Ovary (tissue), 9 donors: ENCODE measurements around the gene SCART1. TPM values are rescaled to one million over a fixed set of nuclear protein-coding genes. Genes with fewer than 3 reads are reported as not detected.

Experiments
- polyA plus RNA-seq, 2 donors: library from polyadenylated mRNA; stranded (reverse); fragments of 200-250 nt in 1 of 2; fragments of 350-450 nt in 1 of 2; fragmentation: Illumina TruSeq in 1 of 2; extraction: RNeasy Lipid Tissue Mini Kit (QIAGEN cat#74804) in 1 of 2; gene quantifications; one replicate each; pipeline ENCODE4 v1.2.3, GENCODE V29; 2013 to 2014
- total RNA-seq, 7 donors: library from RNA; depleted of rRNA in 2 of 7; stranded (reverse); fragments of >200 nt in 2 of 7; fragmentation: NEBNext Ultra II Directional in 3 of 7; extraction: Animal tissue kit (Norgen Biotek cat#: 25700) in 3 of 7; gene quantifications; one replicate each; pipeline versions ENCODE4 v1.1.0 to v1.2.4, GENCODE V29; 2016 to 2023
- donor health status: DM: no; HTN: no; CAD: no; lungs with moderate emphysema.
- donor health status: DM: no; HTN: no; CAD: no.
- donor health status: Bipolar disorder and iron deficiency.
- donor health status: DM: yes; HTN: yes; CAD: no.
- donor health status: DM: no; HTN: no; CAD: no.
- donor health status: DM: yes; HTN: yes; CAD: no.

SCART1 gene
- total and polyA plus RNA-seq, 9 donors = 0.71 to 5.0 (median 2.7) TPM

Other genes starting within 250 kb of the SCART1 start
- gene UTF1, start 223.7 kb upstream of the SCART1 start, total RNA-seq = 1 to 10 TPM in 5 of 7 donors, under 1 TPM in 1, not detected in 1; 0.35 to 9.3 (median 2.9) TPM
- gene UTF1, start 223.7 kb upstream of the SCART1 start, polyA plus RNA-seq = under 1 TPM in 1 of 2 donors, not detected in 1; 0.06 TPM
- gene VENTX, start 216.1 kb upstream of the SCART1 start, total RNA-seq = 1 to 10 TPM in 4 of 7 donors, under 1 TPM in 3; 0.23 to 2.2 (median 1.1) TPM
- gene VENTX, start 216.1 kb upstream of the SCART1 start, polyA plus RNA-seq = under 1 TPM; 0.36 to 0.47 TPM
- gene ADAM8, start 177.1 kb upstream of the SCART1 start, total RNA-seq = 1 to 10 TPM; 1.9 to 5.9 (median 4.4) TPM
- 1 to 10 TPM in 1 of 2 donors, under 1 TPM in 1; 0.48 to 1.7 TPM for gene ADAM8, start 177.1 kb upstream of the SCART1 start, polyA plus RNA-seq
- gene TUBGCP2, start 145.1 kb upstream of the SCART1 start, total RNA-seq = 10 to 100 TPM; 31.2 to 70.5 (median 56.4) TPM
- 10 to 100 TPM; 32.4 to 48.3 TPM for gene TUBGCP2, start 145.1 kb upstream of the SCART1 start, polyA plus RNA-seq
- gene ZNF511, start 145.0 kb upstream of the SCART1 start, total RNA-seq = 10 to 100 TPM; 23.3 to 64.8 (median 46.8) TPM
- gene ZNF511, start 145.0 kb upstream of the SCART1 start, polyA plus RNA-seq = 10 to 100 TPM; 16.3 to 52.1 TPM
- gene CALY, start 117.0 kb upstream of the SCART1 start, total RNA-seq = under 1 TPM in 1 of 7 donors, not detected in 6; 0.69 TPM
- gene CALY, start 117.0 kb upstream of the SCART1 start, polyA plus RNA-seq = not detected
- gene PRAP1, start 106.6 kb upstream of the SCART1 start, total RNA-seq = 1 to 10 TPM in 1 of 7 donors, not detected in 6; 2.0 TPM
- gene PRAP1, start 106.6 kb upstream of the SCART1 start, polyA plus RNA-seq = not detected
- gene FUOM, start 95.9 kb upstream of the SCART1 start, total RNA-seq = 10 to 100 TPM in 6 of 7 donors, 1 to 10 TPM in 1; 9.2 to 26.3 (median 17.1) TPM
- 10 to 100 TPM in 1 of 2 donors, 1 to 10 TPM in 1; 1.2 to 14.8 TPM for gene FUOM, start 95.9 kb upstream of the SCART1 start, polyA plus RNA-seq
- gene ECHS1, start 80.6 kb upstream of the SCART1 start, total RNA-seq = 10 to 100 TPM; 27.2 to 74.4 (median 66.4) TPM
- gene ECHS1, start 80.6 kb upstream of the SCART1 start, polyA plus RNA-seq = 100 to 1,000 TPM in 1 of 2 donors, 10 to 100 TPM in 1; 68.9 to 102 TPM
- 10 to 100 TPM in 3 of 7 donors, 1 to 10 TPM in 4; 6.3 to 11.4 (median 9.2) TPM for gene PAOX, start 74.7 kb upstream of the SCART1 start, total RNA-seq
- 1 to 10 TPM; 2.1 to 7.8 TPM for gene PAOX, start 74.7 kb upstream of the SCART1 start, polyA plus RNA-seq
- gene MTG1, start 59.8 kb upstream of the SCART1 start, total RNA-seq = 10 to 100 TPM; 23.1 to 55.1 (median 32.5) TPM
- gene MTG1, start 59.8 kb upstream of the SCART1 start, polyA plus RNA-seq = 10 to 100 TPM; 33.7 to 34.9 TPM
- gene SPRN, start 29.3 kb upstream of the SCART1 start, total RNA-seq = under 1 TPM in 3 of 7 donors, not detected in 4; 0.11 to 0.20 (median 0.15) TPM
- under 1 TPM; 0.05 to 0.10 TPM for gene SPRN, start 29.3 kb upstream of the SCART1 start, polyA plus RNA-seq
- gene CYP2E1, start 73.4 kb downstream of the SCART1 start, total RNA-seq = 1 to 10 TPM in 6 of 7 donors, under 1 TPM in 1; 0.83 to 4.6 (median 3.7) TPM
- gene CYP2E1, start 73.4 kb downstream of the SCART1 start, polyA plus RNA-seq = 1 to 10 TPM in 1 of 2 donors, under 1 TPM in 1; 0.96 to 1.6 TPM
- 1 to 10 TPM in 5 of 7 donors, under 1 TPM in 1, not detected in 1; 0.53 to 3.2 (median 2.5) TPM for gene SYCE1, start 111.6 kb downstream of the SCART1 start, total RNA-seq
- 1 to 10 TPM in 1 of 2 donors, under 1 TPM in 1; 0.40 to 8.1 TPM for gene SYCE1, start 111.6 kb downstream of the SCART1 start, polyA plus RNA-seq
- not detected for gene FRG2B, start 172.8 kb downstream of the SCART1 start, total RNA-seq
- not detected for gene FRG2B, start 172.8 kb downstream of the SCART1 start, polyA plus RNA-seq